ENCODE data around the gene RPS10.
A peak's percentile ranks its signal among the peaks of the same experiment; 100 is the strongest.
"Not testable (repeated sequence)": the region's sequence is repeated elsewhere in the genome, so short reads cannot be mapped to it uniquely, and the experiment has no call there.

RPS10 gene

DNA sequence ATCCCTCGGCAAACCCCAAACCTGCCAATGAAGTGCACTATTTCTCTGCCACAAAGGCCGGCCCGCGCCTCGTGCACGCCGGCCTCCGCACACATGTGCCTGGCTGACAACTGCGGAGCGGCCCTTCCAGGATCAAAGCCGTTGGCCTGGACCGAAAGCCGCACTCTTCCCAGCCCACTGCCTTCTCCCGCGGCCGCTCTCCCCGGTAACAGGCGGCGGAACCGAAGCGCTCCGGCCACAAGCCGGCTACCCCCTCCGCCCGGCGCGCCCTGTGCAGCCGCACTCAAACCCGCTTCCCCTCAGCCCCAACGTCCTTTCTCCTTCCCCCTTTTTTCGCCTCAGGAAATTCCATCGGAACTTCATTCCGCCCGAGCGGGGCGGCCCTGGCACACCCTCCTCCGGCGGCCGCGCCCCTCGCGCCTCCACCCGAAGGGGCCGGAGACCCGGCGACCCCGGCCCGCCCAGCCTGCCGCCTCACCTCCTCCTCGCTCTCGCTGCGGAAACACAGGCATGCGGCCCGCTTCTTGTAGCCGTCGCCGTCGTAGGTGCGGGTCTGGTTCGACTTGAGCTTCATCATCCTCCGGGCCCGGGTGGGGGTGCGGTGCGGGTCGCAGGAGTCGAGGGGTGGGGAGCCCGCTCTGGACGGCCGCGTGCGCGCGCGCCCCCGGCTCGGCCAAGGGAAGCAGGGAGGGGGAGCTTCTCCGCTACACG lies 33.9 kb downstream of the RPS10 start:
- peak; percentile 56 for DNase-seq

- DNase-seq: no peak
These were observed 34.4 kb downstream of the RPS10 start for GRCh38 chr6:34391473-34391785.

- no peak for DNase-seq
These were observed 35.1 kb downstream of the RPS10 start for GRCh38 chr6:34390531-34391472.

GRCh38 chr6:34389034-34389433 lies 36.8 kb downstream of the RPS10 start:
- no peak for DNase-seq

- DNase-seq: no peak
These were observed 37.4 kb downstream of the RPS10 start for GRCh38 chr6:34388421-34388820.

DNA sequence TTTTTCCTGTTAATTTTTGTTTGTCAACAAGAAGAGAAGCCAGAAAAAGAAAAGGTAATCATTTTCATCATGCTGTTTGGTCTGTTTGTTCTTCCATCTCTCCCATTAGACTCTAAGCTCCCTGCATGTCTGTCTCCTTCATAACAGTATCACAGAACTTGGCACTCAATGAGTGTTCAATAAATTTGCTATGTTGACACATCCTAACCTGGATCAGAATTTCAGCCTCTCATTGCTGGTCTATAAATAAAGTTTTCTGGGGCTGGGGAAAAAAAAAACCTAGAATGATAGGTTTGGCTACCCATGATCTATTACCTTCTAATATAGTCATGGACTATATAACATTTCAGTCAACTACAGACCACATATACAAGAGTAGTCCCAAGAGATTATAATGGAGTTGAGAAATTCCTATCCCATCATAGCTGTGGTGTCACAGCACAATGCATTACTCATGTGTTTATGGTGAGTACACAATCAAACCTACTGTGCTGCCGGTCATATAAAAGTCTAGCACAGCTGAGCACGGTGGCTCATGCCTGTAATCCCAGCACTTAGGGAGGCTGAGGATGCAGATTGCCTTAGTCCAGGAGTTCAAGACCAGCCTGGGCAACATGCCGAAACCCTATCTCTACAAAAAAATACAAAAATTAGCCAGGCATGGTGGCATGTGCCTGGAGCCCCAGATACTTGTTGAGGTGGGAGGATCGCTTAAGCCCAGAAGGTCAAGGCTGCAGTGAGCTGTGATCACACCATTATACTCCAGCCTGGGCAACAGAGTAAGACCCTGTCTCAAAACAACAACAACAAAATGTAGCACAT lies 39.3 kb downstream of the RPS10 start:
- no peak for DNase-seq

DNA sequence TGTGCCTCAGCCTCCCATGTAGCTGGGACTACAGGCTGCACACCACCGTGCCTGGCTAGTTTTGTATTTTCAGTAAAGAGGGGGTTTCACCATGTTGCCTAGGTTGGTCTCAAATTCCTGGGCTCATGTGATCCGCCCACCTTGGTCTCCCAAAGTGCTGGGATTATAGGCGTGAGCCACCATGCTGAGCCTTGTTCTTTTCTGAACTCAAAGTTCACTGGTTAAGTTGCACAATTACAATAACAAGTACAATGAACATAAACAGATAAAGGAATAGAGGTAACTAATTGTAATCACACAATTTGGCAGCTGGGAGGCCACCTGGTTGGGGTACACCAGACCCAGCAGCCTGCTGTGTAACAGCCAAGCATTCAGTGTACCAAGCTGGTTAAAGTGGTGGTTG lies 40.1 kb downstream of the RPS10 start:
- DNase-seq: no peak

DNA sequence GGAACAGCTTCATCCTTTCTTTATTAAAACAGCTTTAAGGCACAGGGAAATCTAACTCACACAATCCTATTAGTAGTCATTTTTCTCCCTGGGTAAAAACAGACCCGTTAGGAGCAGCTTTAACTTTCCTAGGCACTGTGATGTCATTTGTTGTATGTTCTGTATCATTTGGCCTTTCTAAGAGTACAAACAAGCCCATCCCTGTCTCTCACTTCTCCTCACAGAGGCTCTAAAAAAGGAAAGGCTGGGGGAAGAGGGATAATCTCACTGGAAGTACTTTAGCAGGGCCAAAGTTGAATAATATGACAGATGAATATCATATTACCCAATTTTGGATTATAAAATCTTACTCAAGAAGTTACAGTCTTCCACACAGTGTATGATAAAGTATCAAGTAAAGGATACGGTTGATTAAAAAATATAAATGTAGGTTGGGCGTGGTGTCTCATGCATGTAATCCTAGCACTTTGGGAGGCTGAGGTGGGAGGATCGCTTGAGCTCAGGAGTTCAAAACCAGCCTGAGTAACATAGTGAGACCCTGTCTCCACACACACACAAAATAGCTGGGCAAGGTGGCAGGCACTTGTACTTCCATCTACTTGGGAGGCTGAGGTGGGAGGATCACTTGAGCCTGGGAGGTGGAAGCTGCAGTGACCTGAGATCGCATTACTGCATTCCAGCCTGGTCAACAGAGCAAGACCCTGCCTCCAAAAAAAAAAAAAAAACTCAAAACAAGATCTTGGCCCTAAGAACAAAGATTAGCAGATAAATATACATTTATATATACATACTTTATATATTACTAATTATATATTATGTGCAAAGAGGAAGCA lies 41.3 kb downstream of the RPS10 start:
- DNase-seq: no peak

- DNase-seq: no peak
These were observed 42.1 kb downstream of the RPS10 start for GRCh38 chr6:34383656-34384320.

- no peak for DNase-seq
These were observed 42.7 kb downstream of the RPS10 start for GRCh38 chr6:34383161-34383631.

GRCh38 chr6:34381081-34381480 lies 44.8 kb downstream of the RPS10 start:
- DNase-seq: no peak

DNA sequence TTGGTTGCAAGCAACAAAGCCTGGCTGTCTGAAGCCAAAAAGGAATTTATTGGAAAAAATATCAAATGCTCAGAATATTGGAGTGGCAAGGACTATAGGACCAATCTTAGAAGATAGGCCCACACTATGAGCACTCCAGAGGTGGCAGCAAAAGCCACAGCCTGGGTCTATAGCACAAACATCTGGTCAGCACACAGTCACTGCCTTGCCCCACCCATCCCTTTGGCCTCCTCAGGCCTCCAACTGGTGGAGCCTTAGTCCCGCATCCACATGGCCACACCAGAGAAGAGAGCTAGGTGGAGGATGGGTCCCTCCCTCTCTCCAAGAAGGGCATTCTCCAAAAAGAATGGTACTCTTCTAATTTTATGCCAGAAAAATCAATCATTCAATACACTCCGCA lies 47.4 kb downstream of the RPS10 start:
- no peak for DNase-seq

- DNase-seq: no peak
These were observed 47.9 kb downstream of the RPS10 start for GRCh38 chr6:34377984-34378383.

GRCh38 chr6:34377571-34377970 lies 48.3 kb downstream of the RPS10 start:
- DNase-seq: not testable (repeated sequence)

- no peak for DNase-seq
These were observed 50.0 kb downstream of the RPS10 start for GRCh38 chr6:34375833-34376232.

DNA sequence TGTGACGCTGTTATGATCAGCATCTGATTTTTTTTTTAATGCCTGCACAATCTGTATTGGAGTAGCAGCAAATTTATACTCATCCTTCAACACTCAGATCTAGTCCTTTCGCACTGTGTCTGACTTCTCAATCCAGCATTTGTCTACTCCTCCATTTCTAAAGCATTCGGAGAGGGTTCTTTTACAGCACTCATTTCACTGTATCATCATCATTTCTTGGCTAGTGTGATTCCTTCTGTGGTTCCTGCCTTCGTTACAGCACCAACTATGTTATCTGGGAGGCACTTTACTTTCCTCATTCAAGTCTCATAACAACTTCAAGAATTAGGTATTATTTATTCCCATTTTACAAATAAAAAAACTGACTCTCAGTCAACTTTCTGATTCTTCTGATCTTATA lies 51.4 kb downstream of the RPS10 start:
- DNase-seq: no peak

DNA sequence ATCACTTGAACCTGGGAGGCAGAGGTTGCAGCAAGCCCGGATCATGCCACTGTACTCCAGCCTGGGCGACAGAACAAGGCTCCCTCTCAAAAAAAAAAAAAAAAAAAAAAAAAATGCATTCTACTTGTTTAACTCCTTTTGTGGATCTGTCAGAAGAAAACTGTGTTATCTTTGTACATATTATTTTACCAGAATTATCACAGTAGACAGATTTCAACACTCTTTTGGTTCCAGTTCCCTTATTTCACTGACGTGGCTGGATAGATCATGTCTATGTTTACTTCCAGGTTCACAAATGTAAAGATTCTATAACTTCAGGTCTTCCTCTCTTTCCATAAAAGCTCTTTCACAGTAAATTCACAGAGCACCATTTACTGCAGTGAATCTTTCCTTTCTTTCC lies 51.8 kb downstream of the RPS10 start:
- DNase-seq: no peak

DNA sequence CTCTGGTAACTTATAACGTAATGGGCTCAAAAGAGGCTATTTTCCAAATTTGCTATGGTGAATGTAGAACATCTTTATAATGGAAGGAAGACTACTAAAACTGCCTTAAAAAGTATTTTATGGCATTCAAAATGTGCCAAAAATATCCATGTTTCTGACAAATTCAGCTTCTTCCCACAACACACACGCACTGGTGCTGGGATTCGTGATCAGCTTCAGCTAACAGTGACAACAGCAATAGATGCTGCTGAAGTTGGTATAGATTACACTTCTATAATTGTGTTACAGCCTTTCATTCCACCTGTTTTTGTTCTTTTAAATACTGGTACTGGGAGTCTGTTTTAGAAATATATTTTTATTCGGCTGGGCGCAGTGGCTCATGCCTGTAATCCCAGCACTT lies 52.4 kb downstream of the RPS10 start:
- DNase-seq: no peak

DNA sequence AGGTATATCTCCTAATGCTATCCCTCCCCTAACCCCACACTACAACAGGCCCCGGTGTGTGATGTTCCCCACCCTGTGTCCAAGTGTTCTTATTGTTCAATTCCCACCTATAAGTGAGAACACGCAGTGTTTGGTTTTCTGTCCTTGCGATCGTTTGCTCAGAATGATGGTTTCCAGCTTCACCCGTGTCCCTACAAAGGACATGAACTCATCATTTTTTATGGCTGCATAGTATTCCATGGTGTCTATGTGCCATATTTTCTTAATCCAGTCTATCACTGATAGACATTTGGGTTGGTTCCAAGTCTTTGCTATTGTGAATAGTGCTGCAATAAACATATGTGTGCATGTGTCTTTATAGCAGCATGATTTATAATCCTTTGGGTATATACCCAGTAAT lies 54.0 kb downstream of the RPS10 start:
- not testable (repeated sequence) for DNase-seq

- no peak for DNase-seq
These were observed 55.5 kb downstream of the RPS10 start for GRCh38 chr6:34370361-34370760.

DNA sequence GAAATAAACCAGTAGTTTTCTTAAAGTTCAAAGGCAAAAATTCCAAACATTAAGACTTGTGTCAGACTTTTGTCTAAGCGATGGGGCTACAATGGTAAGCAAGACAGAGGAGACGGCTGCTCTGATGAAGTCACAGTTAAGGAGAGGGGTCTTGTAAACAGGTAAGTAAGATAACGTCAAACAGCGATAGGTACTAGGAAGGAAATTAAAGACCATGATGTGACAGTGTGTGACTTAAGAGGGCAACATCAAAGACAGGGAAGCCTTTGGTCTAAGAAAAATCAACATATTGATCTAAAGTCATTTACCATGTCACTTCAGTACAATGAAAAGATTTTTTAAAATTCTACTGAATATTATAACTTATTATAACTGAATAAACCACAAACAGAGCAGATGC lies 56.5 kb downstream of the RPS10 start:
- no peak for DNase-seq
